GM18867 (cell line): ENCODE measurements around the gene ALDH18A1.

Experiments used
- ATAC-seq: cut with Tn5 transposase; IDR thresholded peaks from one replicate; pipeline ENCODE4 v1.9.1; 2021; ENCODE audit warnings: mild to moderate bottlenecking, moderate library complexity; ENCODE audit not compliant: unreplicated experiment

Gene ALDH18A1

GRCh38 chr10:95559471-95559870 lies 97.0 kb downstream of the ALDH18A1 start:
- ATAC-seq, result no peak

DNA sequence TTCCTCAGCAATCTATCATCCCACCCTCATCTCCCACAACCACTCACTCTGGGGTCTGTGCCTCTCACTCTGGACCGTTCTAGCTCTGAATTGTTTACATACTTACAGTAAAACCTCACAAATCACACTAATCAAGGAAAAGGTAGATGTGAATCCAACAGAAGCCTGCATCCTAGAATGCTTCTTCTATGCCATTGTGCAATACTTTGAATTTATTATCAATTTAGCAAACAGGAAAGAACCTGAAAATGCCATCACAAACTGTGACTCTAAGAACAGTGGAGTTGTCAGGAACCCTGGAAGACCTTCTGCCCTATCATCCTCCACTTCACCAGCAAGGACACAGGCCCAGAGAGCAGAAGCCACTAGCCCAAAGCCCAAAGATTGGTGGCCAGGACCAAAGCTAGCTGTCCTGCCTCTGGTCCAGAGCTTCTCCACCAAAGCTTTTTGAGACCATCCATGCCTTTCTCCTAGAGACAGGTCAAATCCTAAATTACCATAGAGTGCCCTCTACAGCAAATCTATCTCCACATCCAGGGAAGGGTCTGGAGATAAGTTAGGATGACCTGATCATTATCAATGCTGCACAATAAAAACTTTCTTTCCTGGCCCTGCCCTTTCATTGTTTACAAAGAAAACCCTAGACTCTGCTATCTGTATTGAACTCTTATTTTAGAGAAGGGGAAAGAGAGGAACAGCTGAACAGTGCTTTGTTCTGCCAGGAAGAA lies 97.8 kb downstream of the ALDH18A1 start:
- no peak for ATAC-seq

- no peak for ATAC-seq
Observed at GRCh38 chr10:95556994-95557767, 99.3 kb downstream of the ALDH18A1 start.
